ENCODE measurements around the gene MXRA8.

DNA sequence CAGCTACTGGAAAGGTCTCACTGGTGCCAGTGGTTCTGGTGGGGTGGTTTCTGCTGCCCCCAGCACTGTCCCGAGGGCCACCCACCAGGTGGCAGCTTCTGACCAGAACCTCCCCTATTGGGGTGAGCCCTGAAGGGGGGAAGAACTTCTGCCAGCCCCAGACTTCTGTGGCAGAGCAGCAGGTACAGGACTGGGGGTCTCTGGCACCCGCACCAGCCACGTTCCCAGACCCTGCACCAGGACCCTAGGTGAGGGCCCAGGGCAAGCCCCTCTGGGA lies 48.3 kb downstream of the MXRA8 start:
- TF ChIP-seq POLR2A (IDR thresholded peaks at IDR 0.05; ENCODE audit: low read depth, low read length): no peak
- TF ChIP-seq, protein P1, sequence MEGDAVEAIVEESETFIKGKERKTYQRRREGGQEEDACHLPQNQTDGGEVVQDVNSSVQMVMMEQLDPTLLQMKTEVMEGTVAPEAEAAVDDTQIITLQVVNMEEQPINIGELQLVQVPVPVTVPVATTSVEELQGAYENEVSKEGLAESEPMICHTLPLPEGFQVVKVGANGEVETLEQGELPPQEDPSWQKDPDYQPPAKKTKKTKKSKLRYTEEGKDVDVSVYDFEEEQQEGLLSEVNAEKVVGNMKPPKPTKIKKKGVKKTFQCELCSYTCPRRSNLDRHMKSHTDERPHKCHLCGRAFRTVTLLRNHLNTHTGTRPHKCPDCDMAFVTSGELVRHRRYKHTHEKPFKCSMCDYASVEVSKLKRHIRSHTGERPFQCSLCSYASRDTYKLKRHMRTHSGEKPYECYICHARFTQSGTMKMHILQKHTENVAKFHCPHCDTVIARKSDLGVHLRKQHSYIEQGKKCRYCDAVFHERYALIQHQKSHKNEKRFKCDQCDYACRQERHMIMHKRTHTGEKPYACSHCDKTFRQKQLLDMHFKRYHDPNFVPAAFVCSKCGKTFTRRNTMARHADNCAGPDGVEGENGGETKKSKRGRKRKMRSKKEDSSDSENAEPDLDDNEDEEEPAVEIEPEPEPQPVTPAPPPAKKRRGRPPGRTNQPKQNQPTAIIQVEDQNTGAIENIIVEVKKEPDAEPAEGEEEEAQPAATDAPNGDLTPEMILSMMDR (IDR thresholded peaks at IDR 0.05; ENCODE audit: extremely low read depth in 1 of 2, insufficient read depth in 1 of 2, low read depth in 1 of 2, low read length in 2 of 2): no peak
- no peak for TF ChIP-seq EZH2 (IDR thresholded peaks at IDR 0.05; ENCODE audit: borderline replicate concordance, low read depth, low read length, severe bottlenecking)
- TF ChIP-seq JUN (IDR thresholded peaks at IDR 0.05; ENCODE audit: borderline replicate concordance, insufficient read depth, insufficient read length, low read depth): no peak
- TF ChIP-seq MYC (IDR thresholded peaks at IDR 0.05; ENCODE audit: low read depth, low read length): no peak
- TF ChIP-seq, protein P2, sequence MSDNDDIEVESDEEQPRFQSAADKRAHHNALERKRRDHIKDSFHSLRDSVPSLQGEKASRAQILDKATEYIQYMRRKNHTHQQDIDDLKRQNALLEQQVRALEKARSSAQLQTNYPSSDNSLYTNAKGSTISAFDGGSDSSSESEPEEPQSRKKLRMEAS (IDR thresholded peaks at IDR 0.05; ENCODE audit: insufficient read depth, insufficient read length): no peak
- TF ChIP-seq POLR2AphosphoS5 (IDR thresholded peaks at IDR 0.05; ENCODE audit: insufficient read depth, low read depth, low read length): no peak
- no peak for TF ChIP-seq GATA2 (IDR thresholded peaks at IDR 0.05; ENCODE audit: insufficient read depth, insufficient read length, low read depth, low read length)
- no peak for TF ChIP-seq FOS (IDR thresholded peaks at IDR 0.05; ENCODE audit: borderline replicate concordance, insufficient read depth, low read length)

All from endothelial cell of umbilical vein (primary cell).